Cardiac septum (tissue), 1 donor: ENCODE data around the gene TRAPPC1. TPM values are rescaled to one million over a fixed set of nuclear protein-coding genes. Genes with fewer than 3 reads are reported as not detected.
"Not testable (repeated sequence)": the region's sequence is repeated elsewhere in the genome, so short reads cannot be mapped to it uniquely, and the experiment has no call there.

Source experiments
- DNase-seq: peaks from one replicate; pipeline ENCODE4 v3.0.0-alpha.2; 2020; ENCODE audit warnings: low spot score
- intact Hi-C: fragments of 100-400 bp; cut with DNase I; formaldehyde crosslinking; loops from one replicate; pipeline ENCODE4 v1.14.0; 2022
- long read RNA-seq: library from polyadenylated mRNA; unstranded; transcript quantifications from one replicate; pipeline ENCODE4 v2.0.0, GENCODE V29; 2021
- total RNA-seq: library from RNA; stranded (reverse); fragmentation: NEBNext Ultra II Directional; extraction: Animal tissue kit (Norgen Biotek cat#: 25700); gene quantifications from one replicate; pipeline ENCODE4 v1.2.1, GENCODE V29; 2021
- donor health status: DM: no; HTN: no; CAD: no.

TRAPPC1 gene, protein sequence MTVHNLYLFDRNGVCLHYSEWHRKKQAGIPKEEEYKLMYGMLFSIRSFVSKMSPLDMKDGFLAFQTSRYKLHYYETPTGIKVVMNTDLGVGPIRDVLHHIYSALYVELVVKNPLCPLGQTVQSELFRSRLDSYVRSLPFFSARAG
- 114 TPM for total RNA-seq
- long read RNA-seq, transcript TRAPPC1-201 (4 exons, 811 nt), result major isoform, 24 of 35 reads
- long read RNA-seq, transcript TRAPPC1-202 (5 exons, 759 nt), result minor isoform, 10 of 35 reads
- long read RNA-seq, partial matches to known transcripts, result 0 of 35 reads
- long read RNA-seq, other reads (novel, unspliced or antisense), result 0 of 35 reads

- intact Hi-C loops, result loop anchor here (2.0 kb wide), 1 partner anchor 15 kb away; the partner anchor contains the start of gene RNF227
- DNase-seq, result peak; percentile 100
Observed at GRCh38 chr17:7931709-7932482, at the start of gene TRAPPC1, which contains the start of gene CNTROB. TSS of gene TRAPPC1 (minus strand) at chr17:7931946. CDS start at chr17:7931829, 117 bp downstream. TSS of gene CNTROB (plus strand) at chr17:7932206. CDS start at chr17:7933080, 874 bp downstream.

DNA sequence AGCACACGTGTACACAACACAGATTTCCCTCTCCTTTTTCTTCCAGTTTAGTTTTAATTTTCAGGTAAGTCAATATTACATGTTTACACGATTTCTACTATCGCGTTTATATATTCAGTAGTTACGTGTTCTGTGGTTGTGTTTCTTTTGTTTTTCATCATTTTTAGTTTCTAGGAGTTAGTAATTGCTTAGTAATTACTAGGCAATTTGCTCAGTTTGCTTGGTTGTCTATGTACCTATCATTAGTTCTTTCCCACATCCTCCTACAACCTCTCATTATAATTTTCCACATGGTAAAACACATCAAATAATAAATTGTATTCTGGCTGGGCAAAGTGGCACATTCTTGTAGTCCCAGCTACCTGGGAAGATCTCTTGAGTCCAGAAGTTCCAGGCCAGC is 46.1 kb upstream of the TRAPPC1 start:
- no peak for DNase-seq
- intact Hi-C loops, result no loop called here

GRCh38 chr17:7977039-7977438 is 45.3 kb upstream of the TRAPPC1 start:
- intact Hi-C loops, result no loop called here
- DNase-seq, result no peak

- no peak for DNase-seq
- intact Hi-C loops, result no loop called here
Observed at GRCh38 chr17:7974638-7975131, 42.9 kb upstream of the TRAPPC1 start.

- no peak for DNase-seq
- intact Hi-C loops, result no loop called here
Observed at GRCh38 chr17:7972131-7972785, 40.5 kb upstream of the TRAPPC1 start.

GRCh38 chr17:7971651-7972050 is 39.9 kb upstream of the TRAPPC1 start:
- intact Hi-C loops, result no loop called here
- no peak for DNase-seq

DNA sequence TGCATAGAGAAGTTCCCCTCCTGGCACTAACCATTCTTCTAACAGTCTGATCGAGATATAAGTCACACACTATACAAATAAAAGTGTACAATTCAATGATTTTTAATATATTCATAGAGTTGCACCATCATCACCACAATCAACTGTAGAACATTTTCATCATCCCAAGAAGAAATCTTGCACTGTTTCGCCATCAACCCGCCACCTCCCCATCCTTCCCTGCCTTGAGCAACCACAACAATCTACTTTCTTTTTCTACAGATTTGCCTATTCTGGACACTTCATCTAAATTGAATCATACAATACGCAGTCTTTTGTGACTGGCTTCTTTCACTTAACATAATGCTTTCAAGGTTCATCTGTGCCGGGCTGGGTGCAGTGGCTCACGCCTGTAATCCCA is 37.7 kb upstream of the TRAPPC1 start:
- DNase-seq, result no peak
- intact Hi-C loops, result no loop called here

GRCh38 chr17:7967751-7968150 is 36.0 kb upstream of the TRAPPC1 start:
- DNase-seq, result no peak
- intact Hi-C loops, result no loop called here

GRCh38 chr17:7961421-7961820 is 29.7 kb upstream of the TRAPPC1 start:
- no peak for DNase-seq
- intact Hi-C loops, result no loop called here

DNA sequence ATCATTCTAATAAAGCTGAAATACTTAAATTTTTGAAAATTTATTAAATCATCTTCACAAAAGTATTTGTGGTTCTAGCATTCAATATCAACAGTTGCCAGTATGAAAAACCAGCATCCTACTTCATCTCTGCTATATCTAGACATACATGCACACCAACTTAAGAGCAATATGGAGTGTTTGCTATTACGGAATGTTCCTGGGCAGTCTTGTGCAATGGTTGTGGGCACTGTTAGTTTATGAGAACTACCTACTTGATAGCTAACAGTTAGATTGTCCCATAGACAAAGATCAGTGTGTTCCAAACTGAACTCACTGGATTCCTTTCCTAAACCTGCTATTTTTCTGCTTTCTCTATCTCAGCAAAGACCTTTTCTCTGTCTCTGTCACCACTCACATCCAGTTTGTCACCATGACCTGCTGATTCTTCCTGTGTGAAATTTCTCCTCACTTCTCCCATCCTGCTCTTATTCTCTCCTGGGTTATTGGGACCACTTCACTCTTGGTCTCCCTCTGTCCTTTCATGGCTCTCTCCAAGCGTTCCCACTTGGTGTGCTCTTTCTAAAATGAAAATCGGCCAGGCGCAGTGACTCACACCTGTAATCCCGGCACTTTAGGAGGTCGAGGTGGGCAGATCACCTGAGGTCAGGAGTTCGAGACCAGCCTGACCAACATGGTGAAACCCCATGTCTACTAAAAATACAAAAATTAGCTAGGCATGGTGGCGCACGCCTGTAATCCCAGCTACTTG is 27.9 kb upstream of the TRAPPC1 start:
- intact Hi-C loops, result no loop called here
- no peak for DNase-seq

GRCh38 chr17:7956228-7956965 is 24.7 kb upstream of the TRAPPC1 start:
- intact Hi-C loops, result no loop called here
- peak; percentile 83 for DNase-seq

DNA sequence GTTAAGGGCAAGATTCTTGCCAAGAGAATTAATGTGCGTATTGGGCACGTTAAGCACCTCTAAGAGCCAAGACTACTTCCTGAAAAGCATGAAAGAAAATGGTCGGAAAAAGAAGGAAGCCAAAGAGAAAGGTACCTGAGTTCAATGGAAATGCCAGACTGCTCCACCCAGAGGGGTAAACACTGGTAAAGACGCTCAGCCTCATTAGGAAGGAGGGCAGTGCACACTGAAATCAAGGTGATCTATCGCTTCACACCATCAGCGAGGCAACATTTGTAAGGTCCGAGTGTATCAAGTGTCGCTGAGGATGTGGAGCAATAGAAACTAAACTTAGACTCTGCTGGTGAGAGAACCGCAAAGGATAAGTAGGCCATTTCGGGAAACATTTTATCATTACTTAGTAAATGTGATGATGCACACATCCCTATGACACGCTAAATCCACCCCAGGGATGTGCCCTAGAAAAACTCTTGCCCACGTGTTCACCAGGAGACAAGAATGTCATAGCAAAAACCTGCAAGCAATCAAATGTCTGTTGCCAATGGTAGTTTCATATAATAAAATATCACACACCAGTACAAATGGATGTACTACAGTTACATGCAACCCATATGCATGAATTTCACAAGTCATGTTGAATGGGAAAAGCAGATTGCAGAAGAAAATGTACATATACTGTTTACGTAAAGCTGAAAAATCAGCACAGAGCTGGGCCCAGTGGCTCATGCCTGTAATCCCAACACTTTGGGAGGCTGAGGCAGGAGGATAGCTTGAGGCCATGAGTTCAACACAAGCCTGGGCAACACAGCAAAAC is 23.9 kb upstream of the TRAPPC1 start:
- intact Hi-C loops, result no loop called here
- DNase-seq, result no peak

DNA sequence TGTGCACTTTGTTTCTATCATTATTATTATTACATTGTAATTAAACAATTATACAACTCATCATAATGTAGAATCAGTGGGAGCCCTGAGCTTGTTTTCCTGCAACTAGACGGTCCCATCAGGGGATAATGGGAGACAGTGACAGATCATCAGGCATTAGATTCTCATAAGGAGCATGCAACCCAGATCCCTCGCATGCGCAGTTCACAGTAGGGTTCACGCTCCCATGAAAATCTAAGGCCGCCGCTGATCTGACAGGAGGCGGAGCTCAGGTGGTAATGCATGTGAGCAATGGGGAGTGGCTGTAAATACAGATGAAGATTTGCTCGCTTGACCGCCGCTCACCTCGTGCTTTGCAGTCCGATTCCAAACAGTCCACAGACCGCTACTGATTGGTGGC is 21.5 kb upstream of the TRAPPC1 start:
- DNase-seq, intact Hi-C loops: not testable (repeated sequence)

DNA sequence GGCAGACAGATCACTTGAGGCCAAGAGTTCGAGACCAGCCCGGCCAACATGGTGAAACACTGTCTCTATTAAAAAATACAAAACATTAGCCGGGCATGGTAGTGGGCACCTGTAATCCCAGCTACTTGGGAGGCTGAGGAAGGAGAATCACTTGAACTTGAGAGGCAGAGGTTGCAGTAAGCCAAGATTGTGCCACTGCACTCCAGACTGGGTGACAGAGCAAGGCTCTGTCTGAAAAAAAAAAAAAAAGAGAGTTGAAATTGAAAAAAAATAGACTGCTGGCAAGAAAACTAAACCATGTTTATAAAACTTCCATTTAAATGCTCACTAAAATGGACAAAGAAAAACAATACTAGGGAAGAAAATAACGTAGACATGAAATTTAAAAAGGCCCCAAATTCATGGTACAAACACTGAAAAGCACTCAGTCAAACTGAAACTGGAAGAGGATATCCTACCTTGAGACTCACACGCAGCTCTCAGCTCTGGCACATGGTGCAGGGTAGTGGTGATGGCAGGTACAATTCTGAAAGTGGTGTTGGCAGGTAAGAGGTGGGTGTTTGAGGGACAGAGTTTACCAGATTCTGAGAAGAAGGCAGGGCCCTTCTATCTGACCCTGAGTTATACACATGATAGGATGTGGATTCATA is 19.5 kb upstream of the TRAPPC1 start:
- intact Hi-C loops, result no loop called here
- no peak for DNase-seq

GRCh38 chr17:7950578-7950977 is 18.8 kb upstream of the TRAPPC1 start:
- DNase-seq, result no peak
- intact Hi-C loops, result no loop called here

GRCh38 chr17:7947651-7948050 is 15.9 kb upstream of the TRAPPC1 start:
- DNase-seq, result no peak

GRCh38 chr17:7946441-7946840 is 14.7 kb upstream of the TRAPPC1 start:
- intact Hi-C loops, result no loop called here
- no peak for DNase-seq

More at GRCh38 chr17:7947651-7948050, 15.9 kb upstream of the TRAPPC1 start:
- intact Hi-C loops, result no loop called here
